Measurements from ENCODE around the gene ADPRS.

Gene ADPRS

GRCh38 chr1:36088265-36088576 lies 471 bp upstream of the ADPRS start:
- DNase-seq, result no peak

- DNase-seq, result no peak
Measured at GRCh38 chr1:36089393-36090121, 865 bp downstream of the ADPRS start.

DNA sequence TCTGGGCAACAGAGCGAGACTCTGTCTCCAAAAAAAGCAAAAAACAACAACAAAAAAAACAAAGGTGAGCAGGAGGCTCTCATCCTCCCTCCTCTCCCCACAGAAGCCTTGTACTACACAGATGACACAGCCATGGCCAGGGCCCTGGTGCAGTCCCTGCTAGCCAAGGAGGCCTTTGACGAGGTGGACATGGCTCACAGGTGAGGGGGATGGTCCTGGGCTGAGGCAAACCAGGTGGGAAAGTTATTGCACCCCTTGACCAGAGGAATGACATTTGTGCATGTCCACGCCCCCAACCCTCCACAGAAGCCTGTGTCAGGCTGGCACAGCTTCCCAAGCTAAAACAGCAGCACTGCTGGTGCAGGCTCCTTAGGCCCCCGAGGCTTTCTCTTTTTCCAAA lies 2.4 kb downstream of the ADPRS start:
- DNase-seq, result no peak

- no peak for DNase-seq
Measured at GRCh38 chr1:36091698-36092097, 3.0 kb downstream of the ADPRS start.

- no peak for DNase-seq
Measured at GRCh38 chr1:36092166-36092797, 3.6 kb downstream of the ADPRS start.

GRCh38 chr1:36092798-36093185 lies 4.1 kb downstream of the ADPRS start:
- no peak for DNase-seq

GRCh38 chr1:36093226-36093625 lies 4.5 kb downstream of the ADPRS start:
- DNase-seq, result no peak

DNA sequence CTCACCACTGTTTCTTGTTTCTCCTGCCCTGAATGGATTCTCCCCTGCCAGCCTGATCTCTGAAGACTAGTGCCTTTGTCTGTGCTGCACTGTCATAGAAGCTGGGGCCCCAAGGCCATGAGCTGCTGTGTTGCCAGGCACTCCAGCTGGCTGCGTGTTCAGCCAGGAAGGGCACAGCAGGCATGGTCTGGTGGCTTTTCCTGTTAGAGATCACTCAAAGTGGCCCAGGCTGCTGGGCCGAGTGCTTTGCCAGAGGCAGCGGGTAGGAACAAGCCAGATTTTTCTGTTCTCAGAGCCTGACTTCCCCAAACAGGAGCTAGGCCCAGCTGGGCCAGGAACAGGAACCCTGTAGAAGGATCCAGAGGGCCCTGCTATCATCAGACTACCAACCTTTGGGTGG lies 5.2 kb downstream of the ADPRS start:
- no peak for DNase-seq

DNA sequence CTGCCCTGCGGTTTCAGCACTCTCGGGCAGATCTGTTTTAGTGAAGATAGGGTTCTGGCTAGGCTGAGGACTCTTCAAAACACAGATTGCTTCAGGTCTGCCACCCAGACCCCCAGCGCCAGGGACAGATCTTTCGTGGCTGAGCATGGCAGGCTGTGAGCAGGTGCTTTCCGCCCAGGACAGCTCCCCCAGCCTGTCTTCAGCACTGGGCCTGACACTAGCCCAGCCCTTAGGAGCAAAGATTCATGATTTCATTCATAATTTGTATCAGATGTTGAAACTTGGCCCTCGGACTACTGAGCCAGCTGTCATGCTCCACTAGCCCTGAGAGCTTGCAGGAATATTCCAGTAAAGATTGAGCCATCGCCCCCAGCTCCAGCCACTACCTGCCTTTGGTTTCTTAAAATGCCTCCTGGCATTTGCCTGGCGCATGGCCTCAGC lies 5.9 kb downstream of the ADPRS start:
- DNase-seq, result no peak

- DNase-seq, result peak; percentile 31
Measured at GRCh38 chr1:36095760-36096405, 7.2 kb downstream of the ADPRS start.

DNA sequence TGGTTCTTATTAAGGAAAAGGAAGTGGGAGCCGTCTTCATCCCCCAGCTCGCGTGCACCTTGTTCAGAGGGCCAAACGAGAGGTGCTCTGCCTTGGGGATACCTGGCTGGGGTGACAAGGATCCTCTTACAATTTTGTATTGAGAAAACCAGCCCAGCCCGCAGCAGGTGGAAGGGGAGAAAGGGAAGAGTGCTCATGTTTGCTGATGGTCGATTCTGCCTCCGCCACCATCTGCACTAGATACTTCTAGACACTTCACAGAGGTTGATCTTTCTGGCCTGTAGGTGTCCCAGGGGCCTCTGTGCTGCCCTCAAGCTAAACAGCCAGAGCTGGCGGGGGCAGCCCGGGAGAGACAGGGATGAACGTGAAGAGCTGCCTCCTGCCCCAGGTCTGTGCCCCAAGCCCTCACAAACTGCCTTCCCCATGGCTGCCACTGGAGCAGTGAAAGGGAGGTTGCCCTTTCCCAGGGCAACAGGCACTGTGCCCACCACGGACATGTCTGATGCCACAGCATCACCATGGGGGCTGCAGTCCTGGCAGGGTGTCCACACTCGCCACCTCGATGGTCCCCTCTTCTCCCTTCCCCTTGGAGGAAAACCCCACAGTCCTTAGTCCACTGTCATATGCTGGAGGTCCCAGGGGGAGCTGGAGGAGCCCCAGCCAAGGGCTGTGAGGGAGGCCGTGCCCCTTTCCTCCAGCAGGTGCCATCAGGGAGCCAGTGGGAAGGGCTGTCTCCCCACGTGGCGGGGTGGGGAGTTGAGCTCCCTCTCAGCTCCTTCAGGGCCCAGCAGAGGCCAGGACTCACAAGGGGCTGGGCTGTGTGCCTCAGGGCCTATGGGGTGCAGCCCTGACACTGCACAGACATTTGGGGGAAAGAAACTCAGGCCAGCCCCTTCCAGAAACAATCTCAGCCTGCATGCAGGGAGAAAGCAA lies 8.1 kb downstream of the ADPRS start:
- DNase-seq, result peak; percentile 38

- peak; percentile 21 for DNase-seq
Measured at GRCh38 chr1:36097693-36098585, 9.2 kb downstream of the ADPRS start.

- DNase-seq, result peak; percentile 35
Measured at GRCh38 chr1:36098650-36099365, 10.1 kb downstream of the ADPRS start.

DNA sequence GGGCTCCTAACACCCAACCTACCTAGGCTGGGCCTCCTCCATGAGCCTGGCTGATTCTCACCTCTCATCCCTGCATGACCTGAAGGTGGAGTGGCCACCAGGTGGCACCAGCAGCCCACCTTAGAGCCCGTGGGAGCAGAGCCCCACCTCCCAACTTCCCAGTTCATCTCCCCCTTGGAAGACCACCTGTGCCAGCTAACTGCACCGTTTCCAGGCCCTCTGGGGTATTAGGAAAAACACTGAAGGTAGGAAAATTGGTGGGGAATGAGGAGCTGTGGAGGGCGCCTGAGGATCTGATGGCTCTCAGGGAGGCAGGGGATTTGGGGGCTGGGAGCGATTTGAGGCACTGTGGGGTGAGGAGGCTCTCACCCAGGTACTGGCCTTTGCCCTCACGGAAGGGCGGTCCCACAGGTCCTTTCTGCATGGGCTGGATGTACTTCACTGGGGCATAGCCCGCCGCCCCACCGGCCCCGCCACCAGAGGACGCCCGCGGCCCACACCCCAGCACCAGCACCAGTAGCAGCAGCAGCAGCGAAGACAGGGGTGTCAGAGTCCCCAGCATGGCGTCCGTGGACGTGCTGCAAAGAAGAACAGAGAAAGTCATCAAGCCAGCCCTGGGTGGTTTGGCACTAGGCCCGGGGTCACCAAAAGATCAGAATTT lies 11.1 kb downstream of the ADPRS start:
- peak; percentile 82 for DNase-seq

- no peak for DNase-seq
Measured at GRCh38 chr1:36100376-36100775, 11.7 kb downstream of the ADPRS start.

DNA sequence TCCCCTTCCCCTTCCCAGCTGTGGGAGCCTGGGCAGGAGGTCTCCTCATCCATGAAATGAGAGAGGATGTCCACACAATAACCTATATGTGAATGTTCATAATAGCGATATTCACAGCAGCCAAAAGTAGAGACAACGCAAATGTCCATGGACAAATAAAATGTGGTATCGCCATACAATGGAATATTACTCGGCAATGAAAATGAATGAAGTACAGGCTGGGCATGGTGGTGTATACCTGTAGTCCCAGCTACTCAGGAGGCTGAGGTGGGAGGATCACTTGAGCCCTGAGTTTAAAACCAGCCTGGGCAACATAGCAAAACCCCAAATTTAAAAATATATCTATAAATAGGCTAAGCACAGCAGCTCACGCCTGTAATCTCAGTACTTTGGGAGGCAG lies 12.9 kb downstream of the ADPRS start:
- no peak for DNase-seq

DNA sequence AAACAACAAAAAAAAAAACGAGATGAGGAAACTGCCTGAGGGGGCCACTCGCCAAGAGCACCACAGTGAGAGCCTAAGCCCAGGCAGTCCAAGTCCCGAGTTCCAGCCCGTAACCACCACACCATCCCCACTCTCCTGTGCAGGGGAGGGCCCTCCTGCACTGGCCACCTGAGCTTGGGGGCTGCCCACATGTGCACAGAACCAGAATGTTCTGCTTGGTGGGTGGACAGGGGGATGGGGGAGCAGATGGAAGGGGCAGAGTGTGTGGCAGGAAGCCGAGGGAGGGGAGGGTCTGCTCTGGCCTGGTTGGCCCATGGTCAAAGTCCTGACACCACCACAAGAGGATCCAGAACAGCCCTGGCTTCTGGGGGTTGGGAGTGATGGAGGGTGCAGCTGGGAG lies 17.6 kb downstream of the ADPRS start:
- no peak for DNase-seq

DNA sequence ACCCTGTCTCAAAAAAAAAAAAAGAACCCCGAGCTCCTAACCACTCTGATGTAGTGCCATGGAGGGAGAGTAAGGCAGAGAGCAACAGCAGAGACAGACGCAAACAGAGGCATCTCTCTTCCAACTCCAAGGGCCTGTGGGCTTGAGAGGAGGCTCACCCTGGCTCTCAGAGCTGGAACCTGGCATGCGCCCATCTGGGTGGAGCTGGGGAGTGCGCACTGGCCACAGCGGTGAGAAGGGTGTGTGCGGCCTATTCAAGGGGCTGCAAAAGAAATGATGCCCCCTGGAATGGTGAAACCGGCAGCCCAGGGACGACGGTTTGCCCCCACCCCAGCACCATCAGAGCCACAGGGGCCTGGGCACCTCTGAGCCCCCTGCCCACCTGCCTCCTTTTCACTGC lies 18.7 kb downstream of the ADPRS start:
- peak; percentile 62 for DNase-seq

GRCh38 chr1:36108314-36108713 lies 19.6 kb downstream of the ADPRS start:
- peak; percentile 55 for DNase-seq

DNA sequence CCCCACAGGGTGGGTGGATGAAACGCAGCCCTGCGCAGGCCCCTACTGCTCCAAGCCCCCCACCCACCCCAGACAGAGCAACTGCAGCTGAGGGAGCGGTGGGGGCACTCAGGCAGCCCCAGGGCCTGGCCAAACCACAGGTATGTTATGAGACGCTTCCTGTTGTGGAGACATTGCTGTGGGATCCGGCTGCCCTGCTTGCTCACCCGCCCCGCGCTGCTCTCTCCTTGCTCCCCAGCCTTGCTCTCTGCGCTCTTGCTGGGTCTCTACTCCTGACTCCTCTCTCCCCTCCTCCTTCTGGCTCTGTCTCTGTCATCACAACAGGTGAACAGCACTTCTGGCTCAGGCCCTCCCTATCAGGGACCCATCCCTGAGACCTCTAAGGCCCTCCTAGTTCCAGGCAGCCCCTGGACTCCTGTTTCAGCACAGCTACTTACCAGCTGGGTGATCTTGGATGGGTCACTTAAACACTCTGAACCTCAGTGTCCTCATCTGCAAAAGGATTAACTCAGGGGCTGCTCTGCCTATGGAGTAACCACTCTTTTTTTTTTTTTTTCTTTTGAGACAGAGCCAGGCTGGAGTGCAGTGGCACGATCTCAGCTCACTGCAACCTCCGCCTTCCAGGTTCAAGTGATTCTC lies 20.5 kb downstream of the ADPRS start:
- peak; percentile 76 for DNase-seq
